Stimulated activated CD8-positive, alpha-beta memory T cell treated with anti-CD3 and anti-CD28 coated beads, Interleukin-7, amount 100 ng/mL, for 24 hours (primary cell): ENCODE measurements around the gene BCAS3.
"Not testable (repeated sequence)": the region's sequence is repeated elsewhere in the genome, so short reads cannot be mapped to it uniquely, and the experiment has no call there.

Source experiments
- DNase-seq: peaks from one replicate; pipeline ENCODE4 v3.0.0-alpha.2; 2020; ENCODE audit warnings: low read depth

Gene BCAS3

GRCh38 chr17:61340431-61341209 is 663.0 kb downstream of the BCAS3 start:
- DNase-seq = no peak

- no peak for DNase-seq
Observed at GRCh38 chr17:61343576-61343975, 665.9 kb downstream of the BCAS3 start.

GRCh38 chr17:61345061-61345460 is 667.4 kb downstream of the BCAS3 start:
- DNase-seq = no peak

- no peak for DNase-seq
Observed at GRCh38 chr17:61345825-61346666, 668.4 kb downstream of the BCAS3 start.

GRCh38 chr17:61349350-61349749 is 671.7 kb downstream of the BCAS3 start:
- DNase-seq = no peak

- DNase-seq = no peak
Observed at GRCh38 chr17:61351745-61352407, 674.2 kb downstream of the BCAS3 start.

GRCh38 chr17:61352408-61352770 is 674.7 kb downstream of the BCAS3 start:
- no peak for DNase-seq

- DNase-seq = no peak
Observed at GRCh38 chr17:61352781-61353491, 675.3 kb downstream of the BCAS3 start.

- DNase-seq = no peak
Observed at GRCh38 chr17:61353615-61354014, 676.0 kb downstream of the BCAS3 start.

GRCh38 chr17:61354895-61355874 is 677.5 kb downstream of the BCAS3 start:
- DNase-seq = no peak

GRCh38 chr17:61357061-61357460 is 679.4 kb downstream of the BCAS3 start:
- not testable (repeated sequence) for DNase-seq

- not testable (repeated sequence) for DNase-seq
Observed at GRCh38 chr17:61359513-61359912, 681.9 kb downstream of the BCAS3 start.

- no peak for DNase-seq
Observed at GRCh38 chr17:61360318-61360943, 682.8 kb downstream of the BCAS3 start.

- no peak for DNase-seq
Observed at GRCh38 chr17:61361084-61361483, 683.4 kb downstream of the BCAS3 start.

GRCh38 chr17:61362396-61362795 is 684.7 kb downstream of the BCAS3 start:
- no peak for DNase-seq

GRCh38 chr17:61362852-61363600 is 685.4 kb downstream of the BCAS3 start:
- no peak for DNase-seq

GRCh38 chr17:61363601-61364462 is 686.2 kb downstream of the BCAS3 start:
- DNase-seq = no peak

GRCh38 chr17:61364463-61364846 is 686.8 kb downstream of the BCAS3 start:
- no peak for DNase-seq
